Caki2 (cell line): Measurements from ENCODE around the gene BCAS3. TPM values are rescaled to one million over a fixed set of nuclear protein-coding genes. Genes with fewer than 3 reads are reported as not detected.
A peak's percentile ranks its signal among the peaks of the same experiment; 100 is the strongest.

Source experiments
- DNase-seq: peaks from one replicate; pipeline ENCODE4 v3.0.0-alpha.2; 2015; ENCODE audit warnings: low read depth
- in situ Hi-C: cut with HindIII; loops from 2 replicates; pipeline ENCODE4 v1.10.0; 2016; ENCODE audit warnings: low sequenced_read_pairs, low pct_unique_long_range_greater_than_20kb, mixed read lengths
- total RNA-seq: library from RNA; depleted of rRNA; stranded (reverse); fragments of >200 nt; shearing (Covaris generic); gene quantifications from 2 replicates; pipeline ENCODE4 v1.2.3, GENCODE V29; 2014; ENCODE audit warnings: low replicate concordance

Gene BCAS3
- total RNA-seq, 1 experiment from 2014 or later: 10.3 TPM

GRCh38 chr17:61408151-61409041, 730.7 kb downstream of the BCAS3 start:
- in situ Hi-C loops: no loop called here
- DNase-seq: no peak

- in situ Hi-C loops: no loop called here
- DNase-seq: peak; percentile 47
Observed at GRCh38 chr17:61409301-61410112, 731.9 kb downstream of the BCAS3 start.

GRCh38 chr17:61410141-61411010, 732.7 kb downstream of the BCAS3 start:
- DNase-seq: no peak
- in situ Hi-C loops: no loop called here

GRCh38 chr17:61411011-61411260, 733.3 kb downstream of the BCAS3 start:
- in situ Hi-C loops: no loop called here
- no peak for DNase-seq

- DNase-seq: no peak
- in situ Hi-C loops: no loop called here
Observed at GRCh38 chr17:61411261-61412142, 733.9 kb downstream of the BCAS3 start.

GRCh38 chr17:61412143-61412859, 734.6 kb downstream of the BCAS3 start:
- in situ Hi-C loops: no loop called here
- DNase-seq: peak; percentile 77

GRCh38 chr17:61412860-61413660, 735.4 kb downstream of the BCAS3 start:
- in situ Hi-C loops: no loop called here
- DNase-seq: no peak

GRCh38 chr17:61413661-61414126, 736.0 kb downstream of the BCAS3 start:
- in situ Hi-C loops: no loop called here

GRCh38 chr17:61414141-61414935, 736.7 kb downstream of the BCAS3 start:
- in situ Hi-C loops: no loop called here
- no peak for DNase-seq

More at GRCh38 chr17:61413661-61414126, 736.0 kb downstream of the BCAS3 start:
- DNase-seq: no peak

GRCh38 chr17:61414936-61415251, 737.2 kb downstream of the BCAS3 start:
- in situ Hi-C loops: no loop called here
- DNase-seq: no peak

- DNase-seq: no peak
- in situ Hi-C loops: no loop called here
Observed at GRCh38 chr17:61415374-61416210, 737.9 kb downstream of the BCAS3 start.

- in situ Hi-C loops: no loop called here
- no peak for DNase-seq
Observed at GRCh38 chr17:61416211-61416539, 738.5 kb downstream of the BCAS3 start.

GRCh38 chr17:61416540-61417363, 739.1 kb downstream of the BCAS3 start:
- DNase-seq: peak; percentile 82
- in situ Hi-C loops: no loop called here

GRCh38 chr17:61418449-61418848, 740.8 kb downstream of the BCAS3 start:
- in situ Hi-C loops: no loop called here

More at GRCh38 chr17:61418449-61418848, 740.8 kb downstream of the BCAS3 start:
- DNase-seq: no peak
